ENCODE measurements around the gene EPM2A.

EPM2A gene

GRCh38 chr6:145727817-145728388 is 7.4 kb downstream of the EPM2A start:
- H3K4me1 ChIP-seq = peaks cover 7 to 28% (median 20%) of the 10 kb centered on the region in 10 experiments; a peak in 17 of 20 replicates
- peak overlapping the region in 6 of 10 experiments; percentile 3 to 46 (median 30); a peak in 5 of 20 replicates for H3K4me3 ChIP-seq
- peaks cover 61 to 93% (median 81%) of the 10 kb centered on the region in 11 experiments for H3K9me3 ChIP-seq (replicated peaks in 1 of 11)
- H3K9ac ChIP-seq = no peak overlapping the region
- no peaks in the 10 kb centered on the region for H3K27me3 ChIP-seq
- H3K36me3 ChIP-seq = peaks cover 4 to 37% (median 27%) of the 10 kb centered on the region in 11 experiments; a peak in 21 of 22 replicates
- H4K20me1 ChIP-seq = no peaks in the 10 kb centered on the region
- H3K4me2 ChIP-seq = no peak overlapping the region
- TF ChIP-seq Cebpa-rat (IDR thresholded peaks at IDR 0.05) = no peak
- peak overlapping the region in 4 of 11 experiments; percentile 23 to 92 (median 88); a peak in 4 of 22 replicates for H3K27ac ChIP-seq

- Histone ChIP-seq H3K4me1 (peaks cover 5 to 15% (median 12%) of the 10 kb centered on the region in 10 experiments; a peak in 17 of 20 replicates), H3K27ac (no peak overlapping the region), H3K9me3 (replicated peaks in 1 of 11) (peaks cover 56 to 87% (median 75%) of the 10 kb centered on the region in 11 experiments), H3K9ac (no peak overlapping the region), H3K36me3 (peaks cover 7 to 31% (median 24%) of the 10 kb centered on the region in 11 experiments; a peak in 20 of 22 replicates), H3K27me3 (no peaks in the 10 kb centered on the region), H4K20me1 (no peaks in the 10 kb centered on the region), H3K4me3 (no peak overlapping the region), H3K4me2 (no peak overlapping the region)
- TF ChIP-seq Cebpa-rat (IDR thresholded peaks at IDR 0.05) = no peak
Measured at GRCh38 chr6:145725570-145725969, 9.8 kb downstream of the EPM2A start.

DNA sequence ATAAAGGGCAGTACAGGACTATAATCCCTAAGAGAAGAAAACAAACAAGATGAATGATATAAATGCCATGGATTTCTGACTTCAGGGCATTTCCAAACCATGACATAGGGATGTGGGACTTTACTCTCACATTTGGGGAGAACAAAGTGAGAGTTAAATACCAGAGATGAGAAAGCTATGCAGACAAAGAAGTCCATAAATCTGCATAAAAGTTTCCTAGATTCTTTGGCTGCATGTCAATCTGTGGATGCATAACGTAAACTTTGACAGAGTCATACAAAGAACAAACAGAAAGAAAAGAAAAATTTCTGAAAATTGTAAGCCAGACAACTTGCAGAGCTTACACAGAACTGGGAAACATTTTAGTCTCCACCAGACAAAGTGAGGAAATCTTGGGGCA is 11.7 kb downstream of the EPM2A start:
- Histone ChIP-seq H3K4me3 (no peak overlapping the region), H3K4me2 (no peak overlapping the region), H3K9me3 (replicated peaks in 1 of 11) (peaks cover 37 to 68% (median 56%) of the 10 kb centered on the region in 11 experiments), H3K27ac (no peak overlapping the region), H3K36me3 (peaks cover 3 to 25% (median 13%) of the 10 kb centered on the region in 11 experiments; a peak in 19 of 22 replicates), H3K27me3 (no peaks in the 10 kb centered on the region), H3K4me1 (no peaks in the 10 kb centered on the region), H3K9ac (no peak overlapping the region), H4K20me1 (no peaks in the 10 kb centered on the region)
- no peak for TF ChIP-seq Cebpa-rat (IDR thresholded peaks at IDR 0.05)

GRCh38 chr6:145722190-145722589 is 13.1 kb downstream of the EPM2A start:
- peaks cover 22 to 53% (median 41%) of the 10 kb centered on the region in 11 experiments for H3K9me3 ChIP-seq (replicated peaks in 1 of 11)
- H3K36me3 ChIP-seq = peaks cover 0 to 10% (median 4%) of the 10 kb centered on the region in 11 experiments; a peak in 8 of 22 replicates
- no peak for TF ChIP-seq Cebpa-rat (IDR thresholded peaks at IDR 0.05)
- H3K27ac ChIP-seq = no peak overlapping the region
- H3K9ac ChIP-seq = no peak overlapping the region
- no peaks in the 10 kb centered on the region for H3K27me3 ChIP-seq
- no peaks in the 10 kb centered on the region for H3K4me1 ChIP-seq
- no peaks in the 10 kb centered on the region for H4K20me1 ChIP-seq
- H3K4me2 ChIP-seq = no peak overlapping the region
- H3K4me3 ChIP-seq = no peak overlapping the region

DNA sequence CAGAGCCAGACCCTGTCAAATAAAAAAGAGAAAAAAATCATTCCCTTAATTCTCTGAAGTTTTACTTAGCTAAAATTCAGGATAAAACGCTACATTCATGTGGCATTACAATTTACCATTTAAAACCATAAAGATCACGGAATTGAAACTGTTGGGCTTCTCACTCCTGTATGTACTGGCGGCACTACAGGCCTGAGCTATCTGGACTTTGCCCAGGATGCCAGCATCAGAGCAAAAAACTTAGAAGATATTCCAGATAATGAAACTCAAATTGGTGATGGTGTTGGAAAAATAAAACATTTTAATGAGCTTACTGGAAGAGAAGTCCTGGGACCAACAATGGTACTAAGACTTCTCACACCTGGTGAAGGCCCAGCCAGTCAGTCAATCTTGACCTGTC is 14.2 kb downstream of the EPM2A start:
- no peak overlapping the region for H3K27ac ChIP-seq
- no peaks in the 10 kb centered on the region for H3K4me1 ChIP-seq
- H4K20me1 ChIP-seq = no peaks in the 10 kb centered on the region
- H3K4me3 ChIP-seq = no peak overlapping the region
- H3K4me2 ChIP-seq = no peak overlapping the region
- no peak overlapping the region for H3K9ac ChIP-seq
- no peak for TF ChIP-seq Cebpa-rat (IDR thresholded peaks at IDR 0.05)
- peaks cover 0 to 7% (median 4%) of the 10 kb centered on the region in 11 experiments; a peak in 9 of 22 replicates for H3K36me3 ChIP-seq
- H3K27me3 ChIP-seq = no peaks in the 10 kb centered on the region
- peaks cover 22 to 48% (median 42%) of the 10 kb centered on the region in 11 experiments for H3K9me3 ChIP-seq (replicated peaks in 1 of 11)

DNA sequence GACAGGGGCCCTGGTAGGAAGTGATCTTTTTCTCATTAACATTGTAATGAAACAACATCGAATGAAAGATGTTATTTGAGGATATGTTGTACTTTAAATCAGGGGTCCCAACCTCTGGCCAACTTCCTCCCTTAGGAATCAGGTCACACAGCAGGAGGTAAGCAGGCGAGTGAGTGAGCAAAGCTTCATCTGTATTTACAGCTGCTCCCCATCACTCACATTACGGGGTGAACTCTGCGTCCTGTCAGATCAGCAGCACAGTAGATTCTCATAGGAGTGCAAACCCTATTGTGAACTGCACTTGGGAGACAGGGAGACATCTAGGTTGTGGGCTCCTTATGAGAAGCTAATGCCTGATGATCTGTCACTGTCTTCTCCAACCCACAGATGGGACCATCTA is 19.9 kb downstream of the EPM2A start:
- Histone ChIP-seq H3K4me3 (no peak overlapping the region), H3K36me3 (peaks cover 11 to 22% (median 15%) of the 10 kb centered on the region in 11 experiments; a peak in 16 of 22 replicates)

GRCh38 chr6:145714731-145715130 is 20.6 kb downstream of the EPM2A start:
- TF ChIP-seq Cebpa-rat (IDR thresholded peaks at IDR 0.05) = no peak

More for the DNA sequence above, 19.9 kb downstream of the EPM2A start:
- H4K20me1 ChIP-seq = no peaks in the 10 kb centered on the region
- no peak for TF ChIP-seq Cebpa-rat (IDR thresholded peaks at IDR 0.05)
- no peak overlapping the region for H3K27ac ChIP-seq
- H3K9ac ChIP-seq = no peak overlapping the region
- H3K4me2 ChIP-seq = no peak overlapping the region
- no peaks in the 10 kb centered on the region for H3K27me3 ChIP-seq
- no peaks in the 10 kb centered on the region for H3K4me1 ChIP-seq
- H3K9me3 ChIP-seq (replicated peaks in 1 of 11) = peaks cover 27 to 48% (median 33%) of the 10 kb centered on the region in 11 experiments

GRCh38 chr6:145713773-145714172 is 21.5 kb downstream of the EPM2A start:
- H3K9me3 ChIP-seq (replicated peaks in 1 of 11) = peaks cover 35 to 56% (median 40%) of the 10 kb centered on the region in 11 experiments
- no peaks in the 10 kb centered on the region for H3K27me3 ChIP-seq
- TF ChIP-seq Cebpa-rat (IDR thresholded peaks at IDR 0.05) = no peak
- no peak overlapping the region for H3K27ac ChIP-seq
- no peak overlapping the region for H3K4me3 ChIP-seq
- no peaks in the 10 kb centered on the region for H4K20me1 ChIP-seq
- no peak overlapping the region for H3K9ac ChIP-seq
- H3K4me1 ChIP-seq = no peaks in the 10 kb centered on the region
- peaks cover 11 to 24% (median 17%) of the 10 kb centered on the region in 11 experiments; a peak in 17 of 22 replicates for H3K36me3 ChIP-seq
- no peak overlapping the region for H3K4me2 ChIP-seq

More at GRCh38 chr6:145714731-145715130, 20.6 kb downstream of the EPM2A start:
- Histone ChIP-seq H4K20me1 (no peaks in the 10 kb centered on the region), H3K4me3 (no peak overlapping the region), H3K9me3 (replicated peaks in 1 of 11) (peaks cover 27 to 48% (median 33%) of the 10 kb centered on the region in 11 experiments), H3K27me3 (no peaks in the 10 kb centered on the region), H3K4me2 (no peak overlapping the region), H3K4me1 (no peaks in the 10 kb centered on the region), H3K27ac (no peak overlapping the region), H3K36me3 (peaks cover 11 to 22% (median 15%) of the 10 kb centered on the region in 11 experiments; a peak in 16 of 22 replicates), H3K9ac (no peak overlapping the region)

DNA sequence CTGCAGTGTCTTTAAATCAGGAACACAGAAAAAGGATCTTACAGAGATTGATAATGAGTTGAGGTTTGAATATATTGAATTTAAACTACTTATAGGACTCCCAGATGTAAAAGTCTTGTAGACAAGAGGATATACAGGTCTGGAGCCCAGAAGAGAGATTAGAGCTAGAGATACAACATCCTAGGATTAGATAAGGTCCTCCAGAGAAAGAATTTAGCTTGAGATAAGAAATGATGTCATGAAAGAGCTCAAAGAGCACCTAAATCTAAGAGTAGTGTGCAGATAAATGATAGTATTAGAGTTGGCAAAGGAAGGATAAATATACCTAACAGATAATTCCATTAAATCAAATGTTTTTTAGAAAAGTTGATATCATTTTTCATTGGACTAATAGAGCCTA is 23.9 kb downstream of the EPM2A start:
- Histone ChIP-seq H3K36me3 (peaks cover 13 to 34% (median 25%) of the 10 kb centered on the region in 11 experiments; a peak in 20 of 22 replicates), H3K9me3 (replicated peaks in 1 of 11) (peaks cover 50 to 77% (median 58%) of the 10 kb centered on the region in 11 experiments), H3K9ac (no peak overlapping the region), H4K20me1 (no peaks in the 10 kb centered on the region), H3K27ac (no peak overlapping the region), H3K4me2 (no peak overlapping the region), H3K27me3 (no peaks in the 10 kb centered on the region), H3K4me3 (no peak overlapping the region), H3K4me1 (peaks cover 0 to 1% (median 0%) of the 10 kb centered on the region in 10 experiments; a peak in 5 of 20 replicates)
- no peak for TF ChIP-seq Cebpa-rat (IDR thresholded peaks at IDR 0.05)
